K562 (cell line): Measurements from ENCODE around the gene OPA3. TPM values are rescaled to one million over a fixed set of nuclear protein-coding genes. Genes with fewer than 3 reads are reported as not detected.

ENCODE experiments used
- CTCFL ChIP-seq: IDR thresholded peaks from 2 replicates; pipeline ENCODE4 v1.6.1; 2011; ENCODE audit warnings: borderline replicate concordance, low read depth, mild to moderate bottlenecking, moderate library complexity, low read length; ENCODE audit not compliant: insufficient read depth, poor library complexity, severe bottlenecking
- EP300 ChIP-seq: IDR thresholded peaks from 2 replicates; pipeline ENCODE4 v1.6.1; 2012; ENCODE audit warnings: low read length, improper control_type of control experiment
- GTF2E2 ChIP-seq: fragments of 200-800 bp; sonication (Bioruptor generic); IDR thresholded peaks from 2 replicates; pipeline ENCODE4 v1.6.1; 2016; ENCODE audit warnings: missing genetic modification characterization, missing compliant biosample characterization
- HMGN3 ChIP-seq: IDR thresholded peaks from 2 replicates; pipeline ENCODE4 v1.6.1; 2011; ENCODE audit warnings: borderline replicate concordance, low read depth, mild to moderate bottlenecking, mixed read lengths, low read length; ENCODE audit not compliant: insufficient read length; ENCODE audit errors: extremely low read depth
- MCM5 ChIP-seq: fragments of 450-650 bp; IDR thresholded peaks from 2 replicates; pipeline ENCODE4 v1.6.1; 2016; ENCODE audit warnings: low read depth
- RBFOX2 ChIP-seq: fragments of 200-400 bp; formaldehyde crosslinking; IDR thresholded peaks from 2 replicates; pipeline ENCODE4 v1.6.1; 2017; ENCODE audit warnings: low read depth, mild to moderate bottlenecking, low read length, moderate library complexity
- SMAD2 ChIP-seq: fragments of 150-350 bp; IDR thresholded peaks from 2 replicates; pipeline ENCODE4 v1.6.1; 2014; ENCODE audit warnings: low read depth, mild to moderate bottlenecking, low read length
- TARDBP ChIP-seq: fragments of 450-650 bp; IDR thresholded peaks from 2 replicates; pipeline ENCODE4 v1.6.1; 2016
- TFAP4 ChIP-seq: sonication (generic); formaldehyde crosslinking; IDR thresholded peaks from 2 replicates; pipeline ENCODE4 v1.8.0; 2022; ENCODE audit warnings: missing genetic modification reagents, mild to moderate bottlenecking, moderate library complexity, borderline replicate concordance
- XRCC3 ChIP-seq: fragments of 450-650 bp; IDR thresholded peaks from 2 replicates; pipeline ENCODE4 v1.6.1; 2017; ENCODE audit warnings: mild to moderate bottlenecking, moderate library complexity
- ZBTB1 ChIP-seq: sonication (generic); formaldehyde crosslinking; IDR thresholded peaks from 2 replicates; pipeline ENCODE4 v1.8.1; 2023; ENCODE audit warnings: missing genetic modification reagents, low read depth, mild to moderate bottlenecking, borderline replicate concordance
- ZBTB26 ChIP-seq: fragments of 450-650 bp; formaldehyde crosslinking; IDR thresholded peaks from 2 replicates; pipeline ENCODE4 v1.4.0; 2022; ENCODE audit warnings: missing genetic modification characterization
- ZBTB40 ChIP-seq, 2 experiments: fragments of 450-650 bp in 1 of 2; sonication (generic) in 1 of 2; formaldehyde crosslinking in 1 of 2; IDR thresholded peaks; 2 replicates each; pipeline versions ENCODE4 v1.7.1 to v1.9.0; 2016 to 2022; ENCODE audit warnings: inconsistent platforms in 1 of 2, mild to moderate bottlenecking in 1 of 2, missing genetic modification reagents in 1 of 2
- ZNF124 ChIP-seq: sonication (generic); formaldehyde crosslinking; IDR thresholded peaks from 2 replicates; pipeline ENCODE4 v1.8.1; 2022; ENCODE audit warnings: missing genetic modification reagents
- polyA plus RNA-seq, 8 experiments: library from polyadenylated mRNA; depleted of rRNA in 4 of 8; stranded (reverse) in 5 of 8; unstranded in 3 of 8; fragments of >200 nt; fragmentation: Nextera tagmentation in 2 of 8; fragmentation: Illumina TruSeq in 1 of 8; extraction: Ambion mirVana in 2 of 8; extraction: Trizol in 1 of 8; gene quantifications; 2 replicates each; pipeline versions ENCODE4 v1.2.1 to v1.2.3, GENCODE V29; 2011 to 2014; ENCODE audit warnings: inconsistent platforms in 1 of 8, missing spikeins in 1 of 8
- total RNA-seq, 7 experiments: library from RNA; depleted of rRNA in 6 of 7; stranded (reverse); fragments of >200 nt in 6 of 7; fragmentation: Illumina TruSeq in 2 of 7; extraction: Trizol in 2 of 7; gene quantifications; 2 replicates each; pipeline versions ENCODE4 v1.2.1 to v1.2.3, GENCODE V29; 2011 to 2021; ENCODE audit warnings: low replicate concordance in 1 of 7

Gene OPA3
- total and polyA plus RNA-seq, 9 of the 15 experiments (the other 6 are each of a cell fraction or from before 2014, with no cell fraction given), result 1.4 to 18.8 (median 9.0) TPM

GRCh38 chr19:45508417-45508860 lies 76.2 kb downstream of the OPA3 start (continued):
- TF ChIP-seq ZBTB26 (CRISPR knock-in tag), result no peak
- no peak for TF ChIP-seq MCM5
- no peak for TF ChIP-seq GTF2E2
- TF ChIP-seq ZNF124, result no peak
- no peak for TF ChIP-seq XRCC3
- peak; percentile 72; the same call in 1 of the 2 replicates for TF ChIP-seq TFAP4 (CRISPR knock-in tag)
- TF ChIP-seq CTCFL, result peak; percentile 1
- no peak for TF ChIP-seq EP300
- peak; percentile 39 for TF ChIP-seq HMGN3
- TF ChIP-seq SMAD2, result no peak
- no peak for TF ChIP-seq TARDBP
- no peak for TF ChIP-seq ZBTB40 (IDR thresholded peaks at IDR 0.05)
- TF ChIP-seq ZBTB40 (CRISPR knock-in tag; IDR thresholded peaks at IDR 0.05), result no peak
- peak; percentile 83 for TF ChIP-seq RBFOX2
- 0 out of 2 replicates have a peak, but pooled peaks have one; percentile 42 for TF ChIP-seq ZBTB1
